Pulmonary artery endothelial cell (primary cell): ENCODE data around the gene FAM200C. TPM values are rescaled to one million over a fixed set of nuclear protein-coding genes. Genes with fewer than 3 reads are reported as not detected.
A peak's percentile ranks its signal among the peaks of the same experiment; 100 is the strongest.

Experiments
- DNase-seq: peaks from one replicate; pipeline ENCODE4 v3.0.0-alpha.2; 2011; ENCODE audit warnings: low read depth, low spot score
- total RNA-seq: library from RNA; depleted of rRNA; stranded (reverse); fragments of >200 nt; gene quantifications from 2 replicates; pipeline ENCODE4 v1.2.3, GENCODE V29; 2014

Gene FAM200C
- total RNA-seq, 1 donor from 2014 or later = 1.9 TPM

DNA sequence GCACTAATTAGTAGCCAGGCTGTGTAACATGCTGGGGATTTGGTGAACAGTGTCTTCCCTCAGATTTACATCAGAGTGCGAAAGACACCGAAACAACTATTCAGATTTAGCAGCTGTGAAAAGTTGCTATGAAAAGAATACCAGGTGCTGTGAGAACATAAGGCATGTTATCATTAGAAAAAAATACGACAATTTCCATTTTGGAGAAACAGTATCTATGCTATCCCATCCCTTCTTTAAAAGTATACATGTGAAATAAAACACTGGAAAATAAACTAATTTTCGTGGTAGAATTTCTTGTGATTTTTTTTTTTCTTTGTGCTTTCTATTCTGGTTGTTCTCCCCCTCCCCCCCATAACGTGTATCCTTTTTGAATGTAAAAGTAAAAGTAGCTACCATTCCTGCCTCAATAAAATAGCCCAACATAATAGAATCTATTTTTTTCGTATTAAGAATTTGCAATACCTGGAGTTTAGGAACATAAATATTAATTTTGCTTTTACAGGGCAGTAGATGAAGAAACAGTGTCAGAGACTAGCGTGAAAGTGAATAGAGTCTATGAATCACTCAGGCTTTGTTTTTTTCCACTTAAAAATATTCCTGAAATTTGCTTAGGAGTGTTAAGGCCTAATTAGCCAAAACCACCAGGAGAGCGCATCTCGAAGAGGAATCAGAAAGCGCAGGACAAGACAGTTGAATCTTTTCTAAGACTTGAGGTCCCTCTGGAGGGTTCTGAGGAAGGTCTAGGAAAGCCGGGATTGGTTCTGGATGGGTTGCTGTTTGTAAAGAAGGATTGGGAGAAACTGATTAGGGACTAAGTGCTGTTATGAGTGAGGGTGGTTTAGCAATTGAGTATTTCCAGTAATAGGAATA, 19.8 kb upstream of the FAM200C start:
- DNase-seq = no peak

DNA sequence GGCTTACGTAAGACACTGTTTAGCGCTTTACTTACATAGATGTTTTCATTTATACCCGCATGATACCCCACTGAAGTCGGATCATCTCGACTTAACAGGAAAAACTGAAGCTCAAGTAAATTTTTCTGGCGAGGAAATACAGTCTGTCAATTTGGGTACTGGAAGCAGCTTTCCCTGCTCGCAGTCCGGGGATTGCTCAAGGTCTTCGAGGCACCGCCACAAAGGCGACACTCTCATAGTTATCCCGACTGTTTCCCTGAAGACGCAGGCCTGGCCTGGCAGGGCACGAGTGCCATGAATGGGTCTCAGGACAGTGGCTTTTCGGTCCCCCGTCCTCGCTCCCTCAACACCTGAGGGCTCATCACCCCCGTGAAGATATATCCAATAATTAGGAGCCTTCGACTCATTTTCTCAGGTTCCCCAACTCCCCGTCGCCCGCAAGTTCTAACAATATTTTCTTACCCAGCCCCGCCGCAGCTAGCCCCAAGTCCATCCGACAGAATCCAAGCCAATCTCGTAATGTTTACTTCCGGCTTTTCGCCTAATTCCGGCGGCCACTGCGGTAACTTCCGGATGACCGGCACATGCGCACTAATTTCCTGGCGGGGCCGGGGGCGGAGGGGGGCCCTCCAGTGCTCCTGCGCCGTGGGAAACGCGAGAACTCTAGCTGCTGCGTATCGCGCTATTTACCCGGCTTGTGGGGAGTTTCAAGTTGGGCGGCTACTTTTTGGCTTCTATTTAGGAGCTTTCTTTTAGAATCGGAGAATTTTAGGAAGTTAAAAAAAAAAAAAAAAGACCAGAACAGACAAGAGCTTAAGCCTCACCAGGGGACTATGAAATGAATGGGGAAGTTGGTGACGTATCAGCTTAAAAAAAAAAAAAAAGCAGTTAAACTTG, 19.0 kb upstream of the FAM200C start, which contains the start of gene SLU7:
TSS of gene SLU7 (minus strand) at position 521 of the 897 bp plus-strand sequence. CDS start 3,787 bp downstream, outside the sequence.
- DNase-seq = peak; percentile 87

DNA sequence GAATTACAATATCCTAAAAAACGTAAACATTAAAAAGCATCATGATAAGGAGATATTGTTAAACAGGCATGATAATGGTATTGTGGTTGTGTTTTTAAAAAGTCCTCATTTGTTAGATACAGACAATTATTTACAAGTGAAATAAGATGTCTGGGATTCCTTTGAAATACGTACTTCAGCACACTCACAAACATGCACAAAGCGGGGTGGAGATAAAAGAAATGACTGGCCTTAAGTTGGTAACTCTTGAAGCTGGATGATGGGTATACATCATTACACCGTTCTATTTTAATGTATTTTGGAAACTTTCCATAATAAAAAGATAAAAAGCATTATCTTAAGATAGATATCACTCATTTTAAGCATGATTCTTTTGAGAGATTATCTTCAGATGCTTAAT, 1.0 kb downstream of the FAM200C start:
- DNase-seq = no peak

DNA sequence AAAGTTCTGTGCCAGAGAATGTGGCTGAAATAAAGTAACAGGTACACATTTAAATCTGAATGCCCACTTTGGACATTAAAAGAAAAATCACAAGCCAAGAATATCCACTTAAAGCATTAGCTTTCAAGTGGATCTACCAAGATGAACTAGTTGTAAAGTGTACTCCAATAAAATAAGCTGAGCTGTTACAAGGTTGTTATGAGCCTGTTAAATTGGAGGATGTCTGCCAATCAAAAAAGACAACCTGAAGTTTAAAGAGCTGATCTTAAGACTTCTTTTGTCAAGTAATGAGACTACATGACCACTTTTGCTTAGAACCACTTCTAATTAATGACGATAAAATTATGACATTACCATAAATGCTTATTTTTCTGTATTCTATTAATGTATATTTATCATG, 2.4 kb downstream of the FAM200C start:
- DNase-seq = no peak

DNA sequence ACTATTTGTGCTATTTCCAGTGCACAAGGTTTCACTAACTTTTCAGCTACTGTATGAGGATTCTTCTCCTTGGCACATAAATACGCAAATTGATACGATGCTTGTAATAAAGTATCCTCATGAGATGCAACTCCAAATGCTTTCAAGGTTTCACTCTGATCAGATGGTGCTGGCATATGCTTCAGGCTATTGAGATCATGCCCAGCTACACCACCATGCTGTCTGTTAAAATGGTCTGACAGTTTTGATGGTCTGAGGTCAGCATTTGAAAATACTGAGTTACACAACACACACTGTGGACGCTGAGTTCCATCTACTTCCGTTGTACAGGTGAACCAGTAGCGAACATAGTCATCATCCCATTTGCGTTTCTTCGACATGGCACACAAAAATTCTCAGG, 4.7 kb downstream of the FAM200C start:
- no peak for DNase-seq

DNA sequence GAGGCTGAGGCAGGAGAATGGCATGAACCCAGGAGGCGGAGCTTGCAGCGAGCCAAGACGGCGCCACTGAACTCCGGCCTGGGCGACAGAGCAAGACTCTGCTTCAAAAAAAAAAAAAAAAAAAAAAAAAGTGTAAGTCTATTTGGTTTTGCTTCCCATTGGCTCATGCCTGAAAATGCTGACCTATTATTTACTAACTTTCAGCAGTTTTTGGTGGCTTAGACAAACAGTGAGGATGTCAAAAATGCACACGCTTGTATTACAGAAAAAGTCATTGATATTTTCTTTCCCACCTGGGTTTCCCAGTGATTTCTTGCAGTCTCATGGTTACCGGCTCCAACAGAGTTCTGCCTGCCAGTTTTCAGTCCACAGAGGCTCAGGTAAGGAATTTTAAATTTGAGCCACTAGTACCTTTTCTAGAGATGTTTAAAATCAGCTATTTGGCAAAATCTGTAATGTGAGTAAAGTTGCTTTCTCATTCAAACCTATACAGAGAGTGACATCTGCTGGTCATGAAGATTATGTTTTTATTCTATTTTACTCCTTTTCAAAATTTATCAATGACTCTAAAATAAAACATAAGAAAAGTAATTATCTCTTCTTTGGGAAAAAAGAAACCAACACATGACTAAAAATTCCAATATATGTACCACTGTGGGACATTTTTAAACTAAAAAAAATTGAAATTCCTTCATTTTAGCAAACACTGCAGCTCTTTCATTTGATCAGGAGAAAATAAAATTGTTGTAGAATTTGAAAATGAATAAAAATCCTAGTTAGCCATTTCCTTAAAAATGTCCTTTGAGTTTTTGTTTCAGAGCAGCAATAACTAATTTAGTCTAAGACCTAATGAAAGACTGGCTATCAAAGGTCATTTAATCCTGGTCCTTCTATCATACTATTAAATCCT, 8.8 kb downstream of the FAM200C start:
- DNase-seq = no peak

DNA sequence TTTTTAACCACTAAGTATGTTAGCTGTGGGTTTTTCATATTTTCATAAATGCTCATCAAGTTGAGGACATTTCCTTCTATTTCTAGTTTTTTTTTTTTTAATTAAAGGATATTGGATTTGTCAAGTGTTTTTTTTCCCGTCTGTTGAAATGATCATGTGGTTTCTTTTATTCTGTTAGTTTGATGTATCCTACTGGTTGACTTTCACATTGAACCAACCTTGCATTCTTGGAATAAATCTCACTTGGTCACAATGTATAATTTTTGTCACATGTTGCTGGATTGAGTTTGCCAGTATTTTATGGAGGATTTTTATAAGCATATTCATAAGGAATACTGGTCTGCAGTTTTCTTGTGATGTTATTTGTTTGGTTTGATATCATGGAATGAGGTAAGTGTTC, 12.4 kb downstream of the FAM200C start:
- no peak for DNase-seq

DNA sequence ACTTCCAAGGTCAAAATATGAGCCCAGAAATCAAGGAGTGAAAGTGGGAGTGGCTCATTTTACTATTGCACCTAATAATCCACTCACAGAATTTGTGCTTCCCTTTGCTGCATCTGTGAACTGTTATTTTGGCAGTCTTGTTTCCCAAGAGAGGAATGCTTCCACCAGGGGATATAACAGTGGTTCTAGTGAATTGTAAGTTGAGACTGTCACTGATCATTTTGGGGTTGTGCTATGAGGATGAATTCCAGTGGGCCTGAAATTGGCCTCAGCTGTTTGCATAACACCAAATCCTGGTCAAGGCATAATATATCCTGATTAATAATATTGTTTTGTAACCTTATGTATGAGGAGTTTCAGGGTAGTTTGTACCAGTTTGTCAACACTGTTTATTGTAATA, 14.4 kb downstream of the FAM200C start:
- no peak for DNase-seq

DNA sequence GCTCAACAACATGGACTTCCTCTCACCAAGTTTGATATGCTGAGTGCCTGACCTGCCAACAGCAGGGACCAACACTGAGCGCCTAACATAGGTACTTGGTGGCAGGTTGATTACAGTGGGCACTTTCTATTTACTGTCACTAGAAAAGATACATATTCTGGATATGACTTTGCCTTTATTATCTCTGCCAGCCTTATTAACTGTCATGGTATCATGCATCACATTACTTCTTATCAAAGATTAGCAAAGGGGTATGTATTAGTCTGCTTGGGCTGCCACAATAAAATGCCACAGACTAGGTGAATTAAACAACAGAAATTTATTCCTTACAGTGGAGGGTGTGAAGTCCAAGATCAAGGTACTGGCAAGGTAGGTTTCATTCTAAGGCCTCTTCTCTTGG, 15.2 kb downstream of the FAM200C start:
- DNase-seq = no peak

DNA sequence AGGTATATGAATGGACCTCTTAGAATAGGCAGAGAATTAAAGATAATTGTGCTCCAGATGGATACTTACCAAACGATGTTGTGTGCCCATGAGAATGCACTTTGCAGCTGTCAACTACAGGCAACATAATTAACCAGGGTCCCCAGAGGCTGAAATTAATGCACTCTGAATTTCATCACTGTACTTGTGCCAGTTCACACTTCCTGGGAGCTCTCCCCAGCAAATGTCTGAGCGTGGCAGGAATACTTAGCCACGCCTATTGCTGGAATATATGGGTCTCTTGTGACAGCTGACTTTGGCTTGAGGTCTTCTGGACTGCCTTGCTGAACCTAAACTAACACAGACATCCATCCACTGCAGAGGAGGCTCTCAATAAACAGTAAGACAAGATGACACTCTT, 17.5 kb downstream of the FAM200C start:
- DNase-seq = no peak

DNA sequence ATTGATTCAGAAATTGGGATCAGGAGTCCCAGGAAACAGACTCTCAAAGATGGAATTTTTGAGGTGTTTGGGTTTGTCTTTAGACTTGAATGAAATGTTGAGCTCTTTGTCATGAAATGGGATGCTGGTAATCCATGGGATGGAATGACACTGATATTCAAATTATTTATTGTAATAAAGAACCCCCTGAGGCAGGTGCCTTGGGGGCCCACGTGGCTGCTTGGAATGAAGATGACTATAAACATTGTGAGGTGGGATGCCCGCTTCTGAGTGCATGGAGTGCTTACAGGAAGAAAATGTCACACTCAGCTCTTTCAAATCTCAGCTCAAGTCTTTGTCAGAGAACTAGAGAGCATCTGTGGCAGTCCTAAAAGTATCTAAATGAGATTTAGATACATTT, 19.8 kb downstream of the FAM200C start:
- DNase-seq = no peak

DNA sequence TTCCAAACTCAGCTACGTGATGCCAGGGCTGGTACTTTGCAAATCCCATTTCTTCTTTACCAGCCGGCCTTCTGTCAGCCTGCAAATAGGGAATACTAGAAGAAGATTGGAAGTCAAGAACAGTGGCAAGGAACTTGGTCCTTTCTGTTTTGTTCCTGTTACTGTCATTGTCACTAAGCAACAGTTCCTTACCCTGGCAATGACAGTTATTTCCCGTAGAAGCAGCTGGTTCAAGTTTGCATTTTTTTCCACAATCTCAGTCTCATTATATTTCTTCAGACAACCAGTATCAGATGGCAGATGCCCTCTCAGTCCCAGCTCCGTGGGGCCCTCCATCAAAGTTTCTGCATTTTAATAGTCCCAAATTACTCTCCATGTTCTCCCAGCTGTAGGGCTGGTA, 20.3 kb downstream of the FAM200C start:
- DNase-seq = no peak

DNA sequence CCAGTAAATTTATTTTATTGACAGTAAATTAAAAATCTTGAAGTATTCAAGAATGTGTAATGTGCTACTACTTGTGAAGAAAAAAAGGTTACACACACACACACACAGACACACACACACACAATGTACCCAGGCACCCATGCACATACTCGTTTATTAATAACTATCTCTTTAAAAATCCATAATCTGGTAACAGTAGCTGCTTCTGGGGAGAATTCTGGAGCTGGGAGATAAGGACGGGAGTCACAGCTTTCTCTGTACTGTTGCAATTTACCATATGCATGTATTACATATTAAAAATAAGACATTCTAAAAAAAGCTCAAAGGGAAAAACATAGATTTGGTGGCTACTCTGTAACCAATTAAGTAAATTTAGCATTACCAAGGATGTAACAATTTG, 21.5 kb downstream of the FAM200C start:
- DNase-seq = no peak

DNA sequence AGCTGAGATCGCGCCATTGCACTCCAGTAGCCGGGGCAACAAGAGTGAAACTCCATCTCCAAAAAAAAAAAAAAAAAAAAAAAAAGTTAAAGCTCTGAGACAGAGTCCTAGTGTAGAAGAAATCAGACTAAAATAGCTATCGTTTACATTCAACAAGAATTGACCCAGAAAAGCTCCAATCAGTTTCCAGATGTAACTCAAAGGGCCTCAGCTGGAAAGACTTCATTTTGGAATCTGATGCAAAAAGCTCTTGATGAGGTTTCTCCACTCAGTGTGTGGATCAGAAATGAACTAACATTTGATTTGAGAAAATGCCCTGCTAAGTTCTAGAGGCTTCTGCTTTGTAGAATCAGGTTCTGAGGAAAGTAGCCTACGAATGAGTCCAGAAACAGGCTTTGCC, 22.2 kb downstream of the FAM200C start:
- no peak for DNase-seq

DNA sequence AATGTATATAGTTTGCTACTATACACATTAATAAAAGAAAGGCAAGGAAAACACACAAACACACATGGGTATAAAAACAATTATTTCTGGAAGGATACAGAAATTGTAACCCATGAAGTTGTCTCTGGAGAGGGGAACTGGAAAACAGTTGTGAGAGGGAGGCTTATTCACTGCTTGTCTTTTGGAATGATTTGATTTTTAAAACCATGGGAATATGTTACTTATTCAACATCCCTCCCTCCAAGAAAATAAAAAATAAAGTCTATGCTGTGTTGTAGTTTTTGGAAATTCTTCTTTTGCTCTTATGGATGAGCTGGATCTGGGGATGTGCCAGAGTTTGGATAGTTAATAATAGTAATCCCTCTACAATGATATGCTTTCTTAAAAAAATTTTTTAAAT, 23.4 kb downstream of the FAM200C start:
- no peak for DNase-seq

DNA sequence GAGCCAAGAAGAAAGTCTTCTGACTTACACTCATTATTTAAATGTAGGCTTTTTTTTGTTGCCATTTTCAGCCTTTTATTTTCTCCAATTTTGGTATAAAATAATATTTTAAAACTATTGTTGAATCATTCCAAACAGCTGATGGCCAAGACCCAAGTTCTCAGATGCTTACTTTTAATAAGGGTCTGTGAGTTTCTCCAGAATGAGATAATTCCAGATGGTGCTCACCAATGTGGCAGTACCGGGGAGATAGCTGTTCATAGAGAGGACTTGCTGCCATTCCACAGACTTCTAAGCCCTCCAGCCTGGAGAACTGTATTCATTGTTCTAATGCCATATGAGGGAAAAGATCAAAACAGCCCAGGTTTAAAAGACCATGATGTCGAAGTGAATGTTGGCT, 24.2 kb downstream of the FAM200C start:
- no peak for DNase-seq

DNA sequence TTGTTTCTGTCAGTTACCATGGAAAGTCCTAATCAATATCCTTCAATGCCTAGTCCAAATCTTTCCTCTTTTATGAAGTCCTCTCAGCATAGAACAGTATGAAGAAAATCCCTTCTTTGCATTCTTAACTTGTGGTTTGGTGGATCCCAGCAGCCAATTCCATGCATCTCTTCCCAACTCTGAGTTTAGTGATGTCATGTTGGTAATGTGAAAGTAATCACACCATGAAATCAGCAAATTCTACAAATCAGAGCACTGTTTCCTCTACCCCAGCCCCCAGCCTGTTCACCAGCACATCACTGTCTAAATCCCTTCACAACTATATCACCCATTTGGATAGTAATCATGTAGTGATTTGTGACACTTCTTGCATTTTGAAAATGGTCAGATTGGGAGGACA, 24.7 kb downstream of the FAM200C start:
- DNase-seq = no peak

DNA sequence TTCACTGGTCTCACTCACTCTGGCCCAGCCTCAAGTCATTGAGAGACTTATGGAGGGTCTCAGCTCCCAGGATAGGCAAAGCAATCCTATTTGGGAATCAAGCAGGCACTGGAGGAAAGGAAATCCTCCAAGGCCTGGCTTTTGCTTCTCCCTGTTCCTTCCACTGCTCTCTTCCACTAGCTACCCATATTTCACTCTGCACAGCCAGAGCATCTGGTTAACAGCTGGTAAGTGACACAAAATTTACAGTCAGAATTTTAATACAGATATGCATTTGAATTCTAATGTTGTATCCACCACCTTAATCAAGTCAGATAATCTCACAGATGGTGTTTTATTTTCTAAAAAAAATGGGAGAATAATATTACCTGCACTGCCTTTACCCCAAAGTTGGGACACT, 28.6 kb downstream of the FAM200C start:
- DNase-seq = no peak

DNA sequence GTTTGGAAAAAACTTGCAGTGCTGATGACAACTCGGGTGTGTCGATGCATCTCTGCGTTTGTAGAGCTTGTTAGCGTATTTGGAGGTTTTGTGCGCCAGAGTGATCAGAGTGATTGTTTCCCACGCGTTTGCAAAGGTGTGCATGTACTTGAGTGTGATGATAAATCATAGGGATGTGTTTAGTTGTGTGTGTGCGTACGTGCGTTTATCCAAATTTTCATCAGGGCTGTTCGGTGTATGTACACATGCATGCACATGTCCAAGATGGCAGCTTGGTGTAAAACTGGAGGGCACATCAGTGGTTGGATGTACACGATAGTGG, 29.2 kb downstream of the FAM200C start:
- DNase-seq = no peak

DNA sequence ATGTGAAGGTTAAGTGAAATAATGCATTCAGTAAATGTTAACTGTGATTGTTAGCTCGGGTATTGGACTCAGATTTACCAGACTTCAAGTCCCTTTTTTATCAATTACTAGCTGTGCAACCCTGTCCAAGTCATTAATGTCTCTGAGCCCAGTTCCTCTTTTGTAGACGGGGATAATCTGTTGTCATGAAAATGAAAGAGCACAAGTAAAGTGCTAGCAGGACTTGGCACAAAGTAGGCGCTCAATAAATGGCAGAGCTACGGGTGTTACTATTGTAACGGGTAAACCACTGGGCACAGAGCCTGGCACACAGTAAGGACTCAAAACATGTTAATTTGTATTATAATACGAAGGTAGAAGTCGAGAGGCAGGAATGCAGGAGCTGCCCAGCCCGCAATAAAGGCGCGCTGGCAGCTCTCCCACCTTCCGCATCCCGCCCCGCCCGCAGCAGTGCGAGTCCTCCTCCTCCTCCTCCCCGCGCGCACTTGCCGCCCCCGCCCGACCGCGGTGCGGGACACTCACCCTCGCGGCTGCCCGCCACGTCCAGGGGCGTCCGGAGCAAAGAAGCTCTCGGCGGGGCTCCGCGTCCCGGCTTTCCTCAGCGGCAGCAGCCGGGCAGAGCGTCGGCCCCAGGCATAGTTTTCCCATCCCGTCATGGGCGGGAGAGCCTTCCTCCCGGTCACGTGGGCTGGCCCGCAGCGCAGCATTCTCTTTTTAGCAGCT, 29.7 kb downstream of the FAM200C start, which contains the start of gene C1QTNF2:
TSS of gene C1QTNF2 (minus strand) at position 637 of the 723 bp plus-strand sequence. CDS start 15,615 bp downstream, outside the sequence.
- no peak for DNase-seq

DNA sequence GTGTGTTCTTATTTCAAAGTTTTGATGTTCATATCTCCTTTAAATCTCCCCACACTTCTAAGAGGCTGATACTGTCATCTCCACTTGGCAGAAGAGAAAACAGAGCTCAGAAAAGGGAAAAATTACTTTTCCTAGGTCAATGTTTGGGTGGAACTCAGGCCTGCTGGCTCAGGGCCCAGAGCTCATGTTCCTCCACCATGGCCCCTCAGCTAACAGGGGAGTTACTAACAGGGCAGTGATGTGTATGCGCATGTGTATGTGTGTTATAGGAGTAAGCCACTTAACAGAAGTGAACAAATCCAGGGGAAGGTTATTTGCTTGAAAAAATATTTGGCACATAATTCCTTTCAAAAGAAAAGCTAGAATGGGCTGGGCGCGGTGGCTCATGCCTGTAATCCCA, 32.0 kb downstream of the FAM200C start:
- DNase-seq = no peak
